HG03095 (cell line): ENCODE measurements around the gene ZCWPW1.
"Not testable (repeated sequence)": the region's sequence is repeated elsewhere in the genome, so short reads cannot be mapped to it uniquely, and the experiment has no call there.

Source experiments
- ATAC-seq: cut with Tn5 transposase; IDR thresholded peaks from one replicate; pipeline ENCODE4 v1.9.1; 2021; ENCODE audit warnings: moderate library complexity; ENCODE audit not compliant: unreplicated experiment

ZCWPW1 gene

GRCh38 chr7:100402241-100402640 lies 26.3 kb downstream of the ZCWPW1 start:
- ATAC-seq = no peak

GRCh38 chr7:100401811-100402210 lies 26.7 kb downstream of the ZCWPW1 start:
- no peak for ATAC-seq

GRCh38 chr7:100400656-100401055 lies 27.8 kb downstream of the ZCWPW1 start:
- ATAC-seq = no peak

GRCh38 chr7:100400041-100400440 lies 28.5 kb downstream of the ZCWPW1 start:
- no peak for ATAC-seq

- ATAC-seq = no peak
These were observed 30.3 kb downstream of the ZCWPW1 start for GRCh38 chr7:100398239-100398638.

GRCh38 chr7:100397315-100398081 lies 31.0 kb downstream of the ZCWPW1 start:
- no peak for ATAC-seq

GRCh38 chr7:100396421-100396982 lies 32.0 kb downstream of the ZCWPW1 start:
- ATAC-seq = peak; percentile 83

GRCh38 chr7:100394077-100394476 lies 34.4 kb downstream of the ZCWPW1 start:
- ATAC-seq = no peak

GRCh38 chr7:100393233-100393905 lies 35.1 kb downstream of the ZCWPW1 start:
- no peak for ATAC-seq

DNA sequence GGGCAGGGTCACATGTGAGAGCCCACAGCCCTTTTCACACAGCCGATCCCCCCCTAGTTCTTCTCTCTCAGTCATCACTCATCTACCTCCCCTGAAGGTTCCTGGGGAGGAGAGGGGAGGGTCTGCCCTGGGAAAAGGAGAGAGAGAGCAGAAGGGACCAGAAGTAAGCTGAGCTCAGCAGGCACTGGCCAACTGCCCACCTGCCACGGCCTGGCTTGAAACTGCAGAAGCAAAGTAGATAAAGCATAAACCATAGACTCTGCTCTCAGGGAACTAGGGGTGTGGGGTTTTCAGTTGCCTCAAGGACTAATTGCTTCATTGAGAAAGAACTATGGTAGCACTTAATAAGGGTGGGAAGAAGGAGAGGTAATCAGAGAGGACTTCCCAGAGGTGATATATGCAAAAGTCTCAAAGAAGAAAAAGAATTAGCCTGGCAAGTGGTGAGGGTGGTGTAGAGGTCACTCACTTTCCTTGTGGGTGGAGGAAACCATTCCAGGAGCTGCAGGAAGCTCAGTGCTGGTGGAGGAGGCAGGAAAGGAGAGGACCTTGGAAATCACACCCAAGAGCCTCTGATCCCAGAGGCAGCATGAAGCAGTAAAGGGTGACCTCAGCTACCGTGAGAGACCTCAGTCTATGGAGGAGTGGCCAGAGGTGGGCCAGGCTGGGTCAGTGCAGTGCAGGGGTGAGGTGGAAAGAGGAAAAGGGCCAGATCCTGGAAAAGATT lies 38.1 kb downstream of the ZCWPW1 start:
- ATAC-seq = no peak

DNA sequence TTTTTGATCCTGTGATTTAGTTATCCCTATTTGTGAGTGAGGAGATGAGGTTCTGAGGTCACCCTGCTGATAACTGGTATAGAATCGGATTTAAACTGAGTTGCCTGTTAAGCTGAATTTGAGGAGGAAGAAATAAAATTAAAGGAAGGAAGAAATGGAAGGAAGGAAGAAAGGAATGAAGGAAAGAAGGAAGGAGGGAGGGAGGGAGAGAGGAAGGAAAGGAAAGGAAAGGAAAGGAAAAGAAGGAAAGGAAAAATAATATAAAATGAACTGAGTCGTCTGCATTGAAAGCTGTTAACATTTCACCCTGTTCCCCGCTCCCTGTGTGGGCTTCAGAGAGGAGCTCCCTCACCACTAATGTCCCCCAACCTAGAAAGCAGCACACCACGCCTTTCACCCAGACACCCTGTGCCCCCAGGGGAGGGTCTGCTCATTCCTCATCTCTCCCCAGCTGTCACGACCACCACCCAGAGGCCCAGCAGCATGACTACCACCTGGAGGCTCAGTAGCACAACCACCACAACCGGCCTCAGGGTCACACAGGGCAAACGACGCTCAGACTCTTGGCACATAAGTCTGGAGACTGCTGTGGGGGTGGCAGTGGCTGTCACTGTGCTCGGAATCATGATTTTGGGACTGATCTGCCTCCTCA lies 38.9 kb downstream of the ZCWPW1 start:
- no peak for ATAC-seq

DNA sequence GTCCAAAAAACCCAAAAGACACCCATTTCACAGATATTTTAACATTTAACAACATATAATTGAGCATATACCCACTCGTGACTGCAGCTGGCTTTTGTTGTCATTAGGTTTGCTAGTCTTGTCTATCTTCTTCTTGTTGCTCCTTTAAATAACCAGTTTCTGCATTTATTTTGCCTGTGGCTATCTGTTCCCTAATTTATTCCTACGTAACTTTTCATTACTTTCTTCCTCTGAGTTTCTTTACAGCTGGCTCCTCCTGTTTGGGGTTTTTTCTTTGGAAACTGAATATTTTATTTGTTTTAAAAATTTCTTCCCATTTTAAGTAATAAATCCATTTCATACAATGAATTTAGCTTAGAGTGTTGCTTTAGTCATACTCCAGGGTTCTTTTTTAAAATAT lies 40.8 kb downstream of the ZCWPW1 start:
- no peak for ATAC-seq

DNA sequence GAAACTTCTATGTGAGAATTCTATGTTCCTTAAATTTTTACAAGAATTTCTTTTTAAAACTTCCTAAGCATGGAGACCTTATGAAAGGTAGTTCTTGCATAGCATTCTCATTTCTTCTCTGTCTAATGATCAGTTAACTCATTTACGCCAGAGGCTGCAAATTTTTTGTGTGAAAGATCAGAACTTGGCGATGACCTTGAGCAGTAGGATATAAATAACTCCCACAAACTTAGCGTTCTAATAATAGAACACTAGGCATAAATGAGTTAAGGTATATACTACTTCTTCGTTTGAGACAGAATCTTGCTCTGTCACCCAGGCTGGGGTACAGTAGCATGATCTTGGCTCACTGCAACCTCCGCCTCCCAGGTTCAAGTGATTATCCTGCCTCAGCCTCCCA lies 41.6 kb downstream of the ZCWPW1 start:
- no peak for ATAC-seq

GRCh38 chr7:100384628-100385294 lies 43.7 kb downstream of the ZCWPW1 start:
- ATAC-seq = no peak

GRCh38 chr7:100382234-100382853 lies 46.2 kb downstream of the ZCWPW1 start:
- not testable (repeated sequence) for ATAC-seq

- not testable (repeated sequence) for ATAC-seq
These were observed 46.8 kb downstream of the ZCWPW1 start for GRCh38 chr7:100381531-100382233.

DNA sequence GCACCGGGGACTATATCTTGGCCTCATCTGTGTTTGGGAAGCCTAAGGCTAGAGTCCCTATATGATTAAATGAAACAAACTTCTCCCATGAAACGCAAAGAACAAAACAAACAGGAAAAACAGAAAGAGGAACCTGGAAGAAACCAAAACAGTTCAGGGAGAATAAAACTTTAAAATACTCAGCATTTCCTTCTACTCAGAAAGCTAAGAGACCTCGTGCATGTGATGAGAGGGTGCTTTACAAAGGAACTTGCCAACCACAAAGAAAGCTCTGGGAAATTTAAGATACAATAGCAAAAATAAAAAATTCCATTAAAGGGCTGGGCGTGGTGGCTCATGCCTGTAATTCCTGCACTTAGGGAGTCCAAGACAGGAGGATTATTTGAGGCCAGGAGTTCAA lies 48.3 kb downstream of the ZCWPW1 start:
- ATAC-seq = no peak

DNA sequence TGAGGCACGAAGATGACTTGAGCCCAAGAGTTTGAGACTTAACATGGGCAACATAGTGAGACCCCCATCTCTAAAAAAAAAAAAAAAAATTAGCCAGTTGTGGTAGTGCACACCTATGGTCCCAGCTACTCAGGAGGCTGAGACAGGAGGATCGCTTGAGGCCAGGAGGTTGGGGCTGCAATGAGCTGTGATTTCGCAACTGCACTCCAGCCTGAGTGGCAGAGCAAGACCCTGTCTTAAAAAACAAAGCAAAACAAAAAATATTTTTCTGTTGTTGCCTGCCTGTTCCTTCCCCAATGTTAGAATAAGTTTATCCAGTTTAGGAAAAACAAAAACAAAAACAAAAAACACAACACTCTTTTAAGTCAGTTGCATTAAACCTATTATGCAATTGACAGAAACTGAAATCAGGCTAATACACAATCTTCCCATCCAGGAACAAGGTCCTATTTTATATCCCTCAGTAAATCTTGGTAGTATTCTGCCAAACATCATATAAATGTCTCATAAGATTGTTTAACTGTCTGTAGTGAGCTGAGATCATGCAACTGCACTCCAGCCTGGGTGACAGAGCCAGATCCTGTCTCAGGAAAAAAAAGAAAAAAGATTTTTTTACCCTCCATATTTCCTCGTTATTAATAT lies 50.3 kb downstream of the ZCWPW1 start:
- ATAC-seq = no peak

DNA sequence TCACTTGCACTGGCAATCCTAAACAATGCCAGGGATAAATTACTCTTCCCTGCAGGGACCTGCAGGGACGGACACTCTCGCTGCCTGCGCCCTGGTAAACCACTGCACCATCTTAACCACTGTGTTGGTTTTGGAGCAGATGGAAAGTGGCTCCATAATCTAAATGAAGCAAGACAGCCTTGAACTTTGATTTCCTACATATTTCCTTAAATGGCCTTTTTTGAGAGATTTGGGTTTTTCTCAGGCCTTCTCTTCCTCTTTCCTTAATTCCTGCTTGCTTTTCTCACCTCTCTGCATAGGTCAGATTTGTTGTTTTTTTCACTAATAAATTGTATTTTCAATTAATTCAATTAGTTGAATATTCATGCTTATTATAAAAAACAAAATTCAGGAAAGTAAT lies 52.4 kb downstream of the ZCWPW1 start:
- ATAC-seq = no peak
